CD4-positive, alpha-beta T cell (primary cell): ENCODE measurements around the gene CACNA2D3. TPM values are rescaled to one million over a fixed set of nuclear protein-coding genes. Genes with fewer than 3 reads are reported as not detected.

Experiments used
- ATAC-seq: fragments of 200-7000 bp; cut with Tn5 transposase; one replicate; pipeline ENCODE4 v1.10.0; 2022; ENCODE audit warnings: mild to moderate bottlenecking; ENCODE audit not compliant: poor library complexity
- CTCF ChIA-PET: fragments of 350-600 bp; sonication (Branson Sonifier 250); formaldehyde crosslinking; loops from one replicate; lab custom pipeline; 2021; ENCODE audit warnings: antibody characterized with exemption, inconsistent platforms; lab: Charles Lee
- POLR2A ChIA-PET: fragments of 350-600 bp; sonication (Branson Sonifier 250); formaldehyde crosslinking; loops from one replicate; lab custom pipeline; 2021; ENCODE audit warnings: antibody characterized with exemption, inconsistent platforms; lab: Charles Lee
- DNase-seq, 14 experiments: peaks; one replicate each; pipeline ENCODE4 v3.0.0-alpha.2; 2013 to 2020; ENCODE audit warnings: mixed read lengths in 2 of 14
- H3K27ac ChIP-seq, 2 donors: one replicate each; pipeline versions ENCODE4 v1.5.1 to v1.7.0; 2013; ENCODE audit warnings: low read length in 2 of 2, low read depth in 1 of 2, mild to moderate bottlenecking in 1 of 2
- H3K27me3 ChIP-seq, 2 experiments: 1 replicate in 1 of 2; 2 replicates in 1 of 2; pipeline versions ENCODE4 v1.6.1 to v1.7.0; 2013; ENCODE audit warnings: low read length in 2 of 2, control low read depth in 1 of 2, mild to moderate bottlenecking in 1 of 2, moderate library complexity in 1 of 2; ENCODE audit not compliant: insufficient read depth in 2 of 2, control insufficient read depth in 1 of 2
- H3K36me3 ChIP-seq: one replicate; pipeline ENCODE4 v1.6.1; 2013; ENCODE audit warnings: low read length, control low read depth; ENCODE audit not compliant: insufficient read depth
- H3K4me1 ChIP-seq: one replicate; pipeline ENCODE4 v1.6.1; 2013; ENCODE audit warnings: low read length, control low read depth; ENCODE audit not compliant: insufficient read depth
- H3K4me3 ChIP-seq: one replicate; pipeline ENCODE4 v1.5.1; 2013; ENCODE audit warnings: mild to moderate bottlenecking, low read length, moderate library complexity
- H3K9me3 ChIP-seq, 2 experiments: 1 replicate in 1 of 2; 2 replicates in 1 of 2; pipeline versions ENCODE4 v1.6.1 to v1.7.0; 2013; ENCODE audit warnings: low read length in 2 of 2, mild to moderate bottlenecking in 2 of 2, control low read depth in 1 of 2, moderate library complexity in 1 of 2; ENCODE audit not compliant: control insufficient read depth in 1 of 2, insufficient read depth in 1 of 2
- H3K27ac Mint-ChIP-seq: one replicate; pipeline ENCODE4 v1.8.0; 2020; ENCODE audit warnings: mixed read lengths
- H3K27me3 Mint-ChIP-seq: one replicate; pipeline ENCODE4 v1.8.0; 2021; ENCODE audit warnings: mixed read lengths
- H3K36me3 Mint-ChIP-seq: one replicate; pipeline ENCODE4 v1.8.0; 2021; ENCODE audit warnings: low read depth, mixed read lengths
- H3K4me1 Mint-ChIP-seq: one replicate; pipeline ENCODE4 v1.8.0; 2021; ENCODE audit warnings: low read depth, mixed read lengths
- H3K4me3 Mint-ChIP-seq: one replicate; pipeline ENCODE4 v1.8.0; 2020; ENCODE audit warnings: mild to moderate bottlenecking, mixed read lengths
- H3K9me3 Mint-ChIP-seq: one replicate; pipeline ENCODE4 v1.8.0; 2020; ENCODE audit warnings: mixed read lengths
- CTCF ChIP-seq: fragments of 200-600 bp; IDR thresholded peaks from one replicate; pipeline ENCODE4 v1.8.0; 2022; ENCODE audit warnings: antibody characterized with exemption, mild to moderate bottlenecking
- intact Hi-C, 2 experiments: fragments of 100-400 bp; cut with DNase I in 1 of 2; cut with micrococcal nuclease in 1 of 2; formaldehyde crosslinking; loops; one replicate each; pipeline versions ENCODE4 v1.15.1 to v1.9.0; 2023 to 2025; cut with DNase I, micrococcal nuclease
- total RNA-seq, 174 experiments: library from RNA in 2 of 174; stranded (reverse) in 2 of 174; gene quantifications; one replicate each; pipeline ENCODE4 v1.2.3 and lab custom pipeline; 2021 to 2026

Gene CACNA2D3
- total RNA-seq, 2 experiments from 2014 or later = 0.08 TPM; not detected in 1

GRCh38 chr3:54856271-54856670 is 733.9 kb downstream of the CACNA2D3 start:
- ATAC-seq = no peak
- Mint-ChIP-seq H3K27me3 (peaks cover 13% of the 10 kb centered on the region), H3K36me3 (no peaks in the 10 kb centered on the region), H3K27ac (no peak overlapping the region), H3K4me3 (no peak overlapping the region), H3K9me3 (no peaks in the 10 kb centered on the region), H3K4me1 (no peaks in the 10 kb centered on the region)
- no peak overlapping the region for H3K4me3 ChIP-seq
- no peak for TF ChIP-seq CTCF
- intact Hi-C loops = no loop called here
- peaks cover 0 to 5% of the 10 kb centered on the region in 2 experiments for H3K9me3 ChIP-seq
- ChIA-PET CTCF (no interaction called here), POLR2A (no interaction called here)
- H3K27me3 ChIP-seq = peaks cover 0 to 3% of the 10 kb centered on the region in 2 experiments
- no peak overlapping the region for H3K27ac ChIP-seq
- H3K36me3 ChIP-seq = no peaks in the 10 kb centered on the region
- H3K4me1 ChIP-seq = no peaks in the 10 kb centered on the region
- DNase-seq = no peak

- Histone ChIP-seq H3K4me3 (no peak overlapping the region), H3K27ac (no peak overlapping the region), H3K9me3 (peaks cover 0 to 5% of the 10 kb centered on the region in 2 experiments), H3K4me1 (no peaks in the 10 kb centered on the region), H3K27me3 (peaks cover 0 to 3% of the 10 kb centered on the region in 2 experiments), H3K36me3 (no peaks in the 10 kb centered on the region)
- H3K4me3 Mint-ChIP-seq = no peak overlapping the region
- H3K36me3 Mint-ChIP-seq = no peaks in the 10 kb centered on the region
- no peaks in the 10 kb centered on the region for H3K9me3 Mint-ChIP-seq
- no peak for ATAC-seq
- no peaks in the 10 kb centered on the region for H3K4me1 Mint-ChIP-seq
- DNase-seq = no peak
- ChIA-PET POLR2A (no interaction called here), CTCF (no interaction called here)
- no peak overlapping the region for H3K27ac Mint-ChIP-seq
- intact Hi-C loops = no loop called here
- peaks cover 12% of the 10 kb centered on the region for H3K27me3 Mint-ChIP-seq
- no peak for TF ChIP-seq CTCF
Observed at GRCh38 chr3:54857343-54857742, 735.0 kb downstream of the CACNA2D3 start.

DNA sequence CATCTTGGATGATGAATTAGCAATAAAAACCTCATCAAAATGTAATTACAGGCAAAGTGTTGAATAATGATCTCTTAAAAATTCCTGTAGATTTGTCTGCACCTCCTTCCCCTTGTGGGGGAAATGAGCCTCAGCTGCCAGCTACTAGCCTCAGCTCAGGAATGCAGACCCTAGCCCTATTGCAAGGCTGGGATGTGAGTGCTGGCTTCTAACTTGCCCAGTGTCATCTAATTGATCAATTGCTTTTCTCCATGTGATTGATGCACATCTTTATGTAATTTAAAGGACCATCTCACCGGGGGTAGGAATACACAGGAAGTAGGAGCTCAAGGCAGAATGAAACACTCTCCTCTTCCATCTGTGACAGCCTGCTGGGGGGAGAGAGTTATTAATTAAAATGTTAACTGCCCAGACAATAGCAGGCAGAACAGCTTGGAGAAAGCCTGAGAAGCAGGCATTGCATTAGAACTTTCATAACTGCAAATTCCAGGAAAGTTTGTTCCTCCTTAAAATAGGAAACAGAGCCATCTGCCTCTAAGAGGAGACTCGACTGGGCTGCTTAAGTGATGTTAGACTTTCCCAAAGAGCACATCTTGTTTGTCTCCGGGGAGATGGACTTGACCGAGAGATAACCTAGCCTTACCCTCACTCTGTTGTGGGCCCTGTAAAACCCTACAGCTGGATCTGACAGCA is 735.9 kb downstream of the CACNA2D3 start:
- Histone ChIP-seq H3K27me3 (peaks cover 0 to 3% of the 10 kb centered on the region in 2 experiments), H3K36me3 (no peaks in the 10 kb centered on the region), H3K4me1 (no peaks in the 10 kb centered on the region), H3K4me3 (no peak overlapping the region), H3K27ac (no peak overlapping the region), H3K9me3 (peaks cover 0 to 5% of the 10 kb centered on the region in 2 experiments)
- no peak overlapping the region for H3K4me3 Mint-ChIP-seq
- no peak for DNase-seq
- CTCF ChIA-PET = no interaction called here
- H3K36me3 Mint-ChIP-seq = no peaks in the 10 kb centered on the region
- H3K27ac Mint-ChIP-seq = no peak overlapping the region
- ATAC-seq = no peak
- peaks cover 7% of the 10 kb centered on the region for H3K27me3 Mint-ChIP-seq
- intact Hi-C loops = no loop called here
- no peaks in the 10 kb centered on the region for H3K9me3 Mint-ChIP-seq
- TF ChIP-seq CTCF = no peak
- POLR2A ChIA-PET = no interaction called here
- H3K4me1 Mint-ChIP-seq = no peaks in the 10 kb centered on the region
